ENCODE data around the gene TRPC6. TPM values are rescaled to one million over a fixed set of nuclear protein-coding genes. Genes with fewer than 3 reads are reported as not detected.

Gene TRPC6
- total RNA-seq, 1 donor from 2014 or later = 25.6 TPM

- H3K27ac ChIP-seq (ENCODE audit: low read depth, low read length) = no peak overlapping the region
- H3K9ac ChIP-seq (ENCODE audit: low read depth in 1 of 3, low read length in 3 of 3) = no peak overlapping the region
- H3K4me3 ChIP-seq (ENCODE audit: low read length in 3 of 3) = no peak overlapping the region
Measured at GRCh38 chr11:101528541-101528940, 55.3 kb downstream of the TRPC6 start.

GRCh38 chr11:101523634-101524260 is 60.1 kb downstream of the TRPC6 start:
- no peak overlapping the region for H3K9ac ChIP-seq (ENCODE audit: low read depth in 1 of 3, low read length in 3 of 3)
- no peaks in the 10 kb centered on the region for H3K27me3 ChIP-seq (ENCODE audit: control insufficient read depth in 3 of 3, insufficient read depth in 3 of 3, low read length in 3 of 3)
- H3K4me1 ChIP-seq (ENCODE audit: control insufficient read depth in 3 of 3, insufficient read depth in 3 of 3, low read length in 3 of 3) = no peaks in the 10 kb centered on the region
- H3K27ac ChIP-seq (ENCODE audit: low read depth, low read length) = no peak overlapping the region
- H3K4me3 ChIP-seq (ENCODE audit: low read length in 3 of 3) = no peak overlapping the region
- no peaks in the 10 kb centered on the region for H3K9me3 ChIP-seq (ENCODE audit: control insufficient read depth in 3 of 3, low read length in 3 of 3)
- no peaks in the 10 kb centered on the region for H3K36me3 ChIP-seq (ENCODE audit: control insufficient read depth in 3 of 3, insufficient read depth in 3 of 3, low read length in 3 of 3)

More at GRCh38 chr11:101528541-101528940, 55.3 kb downstream of the TRPC6 start:
- Histone ChIP-seq H3K9me3 (ENCODE audit: control insufficient read depth in 3 of 3, low read length in 3 of 3) (no peaks in the 10 kb centered on the region), H3K36me3 (ENCODE audit: control insufficient read depth in 3 of 3, insufficient read depth in 3 of 3, low read length in 3 of 3) (no peaks in the 10 kb centered on the region), H3K27me3 (ENCODE audit: control insufficient read depth in 3 of 3, insufficient read depth in 3 of 3, low read length in 3 of 3) (no peaks in the 10 kb centered on the region), H3K4me1 (ENCODE audit: control insufficient read depth in 3 of 3, insufficient read depth in 3 of 3, low read length in 3 of 3) (no peaks in the 10 kb centered on the region)

- H3K27ac ChIP-seq (ENCODE audit: low read depth, low read length) = no peak overlapping the region
- H3K9me3 ChIP-seq (ENCODE audit: control insufficient read depth in 3 of 3, low read length in 3 of 3) = no peaks in the 10 kb centered on the region
- no peaks in the 10 kb centered on the region for H3K27me3 ChIP-seq (ENCODE audit: control insufficient read depth in 3 of 3, insufficient read depth in 3 of 3, low read length in 3 of 3)
- no peaks in the 10 kb centered on the region for H3K4me1 ChIP-seq (ENCODE audit: control insufficient read depth in 3 of 3, insufficient read depth in 3 of 3, low read length in 3 of 3)
- H3K36me3 ChIP-seq (ENCODE audit: control insufficient read depth in 3 of 3, insufficient read depth in 3 of 3, low read length in 3 of 3) = no peaks in the 10 kb centered on the region
- H3K9ac ChIP-seq (ENCODE audit: low read depth in 1 of 3, low read length in 3 of 3) = no peak overlapping the region
- H3K4me3 ChIP-seq (ENCODE audit: low read length in 3 of 3) = no peak overlapping the region
Measured at GRCh38 chr11:101523193-101523592, 60.6 kb downstream of the TRPC6 start.

GRCh38 chr11:101521821-101522220 is 62.0 kb downstream of the TRPC6 start:
- H3K36me3 ChIP-seq (ENCODE audit: control insufficient read depth in 3 of 3, insufficient read depth in 3 of 3, low read length in 3 of 3) = no peaks in the 10 kb centered on the region
- no peak overlapping the region for H3K27ac ChIP-seq (ENCODE audit: low read depth, low read length)
- no peaks in the 10 kb centered on the region for H3K4me1 ChIP-seq (ENCODE audit: control insufficient read depth in 3 of 3, insufficient read depth in 3 of 3, low read length in 3 of 3)
- H3K4me3 ChIP-seq (ENCODE audit: low read length in 3 of 3) = no peak overlapping the region
- no peaks in the 10 kb centered on the region for H3K27me3 ChIP-seq (ENCODE audit: control insufficient read depth in 3 of 3, insufficient read depth in 3 of 3, low read length in 3 of 3)
- no peaks in the 10 kb centered on the region for H3K9me3 ChIP-seq (ENCODE audit: control insufficient read depth in 3 of 3, low read length in 3 of 3)
- H3K9ac ChIP-seq (ENCODE audit: low read depth in 1 of 3, low read length in 3 of 3) = no peak overlapping the region

GRCh38 chr11:101516546-101516945 is 67.3 kb downstream of the TRPC6 start:
- no peak overlapping the region for H3K27ac ChIP-seq (ENCODE audit: low read depth, low read length)
- H3K4me1 ChIP-seq (ENCODE audit: control insufficient read depth in 3 of 3, insufficient read depth in 3 of 3, low read length in 3 of 3) = no peaks in the 10 kb centered on the region
- no peak overlapping the region for H3K4me3 ChIP-seq (ENCODE audit: low read length in 3 of 3)
- H3K9ac ChIP-seq (ENCODE audit: low read depth in 1 of 3, low read length in 3 of 3) = no peak overlapping the region
- H3K36me3 ChIP-seq (ENCODE audit: control insufficient read depth in 3 of 3, insufficient read depth in 3 of 3, low read length in 3 of 3) = no peaks in the 10 kb centered on the region
- H3K27me3 ChIP-seq (ENCODE audit: control insufficient read depth in 3 of 3, insufficient read depth in 3 of 3, low read length in 3 of 3) = no peaks in the 10 kb centered on the region
- H3K9me3 ChIP-seq (ENCODE audit: control insufficient read depth in 3 of 3, low read length in 3 of 3) = no peaks in the 10 kb centered on the region

GRCh38 chr11:101511065-101511464 is 72.7 kb downstream of the TRPC6 start:
- H3K9ac ChIP-seq (ENCODE audit: low read depth in 1 of 3, low read length in 3 of 3) = no peak overlapping the region
- H3K27me3 ChIP-seq (ENCODE audit: control insufficient read depth in 3 of 3, insufficient read depth in 3 of 3, low read length in 3 of 3) = no peaks in the 10 kb centered on the region
- no peak overlapping the region for H3K27ac ChIP-seq (ENCODE audit: low read depth, low read length)
- H3K4me1 ChIP-seq (ENCODE audit: control insufficient read depth in 3 of 3, insufficient read depth in 3 of 3, low read length in 3 of 3) = no peaks in the 10 kb centered on the region
- H3K36me3 ChIP-seq (ENCODE audit: control insufficient read depth in 3 of 3, insufficient read depth in 3 of 3, low read length in 3 of 3) = no peaks in the 10 kb centered on the region
- H3K4me3 ChIP-seq (ENCODE audit: low read length in 3 of 3) = no peak overlapping the region
- H3K9me3 ChIP-seq (ENCODE audit: control insufficient read depth in 3 of 3, low read length in 3 of 3) = no peaks in the 10 kb centered on the region

GRCh38 chr11:101510591-101510990 is 73.2 kb downstream of the TRPC6 start:
- Histone ChIP-seq H3K36me3 (ENCODE audit: control insufficient read depth in 3 of 3, insufficient read depth in 3 of 3, low read length in 3 of 3) (no peaks in the 10 kb centered on the region), H3K27me3 (ENCODE audit: control insufficient read depth in 3 of 3, insufficient read depth in 3 of 3, low read length in 3 of 3) (no peaks in the 10 kb centered on the region), H3K4me1 (ENCODE audit: control insufficient read depth in 3 of 3, insufficient read depth in 3 of 3, low read length in 3 of 3) (no peaks in the 10 kb centered on the region), H3K27ac (ENCODE audit: low read depth, low read length) (no peak overlapping the region), H3K9ac (ENCODE audit: low read depth in 1 of 3, low read length in 3 of 3) (no peak overlapping the region), H3K9me3 (ENCODE audit: control insufficient read depth in 3 of 3, low read length in 3 of 3) (no peaks in the 10 kb centered on the region), H3K4me3 (ENCODE audit: low read length in 3 of 3) (no peak overlapping the region)

- H3K4me1 ChIP-seq (ENCODE audit: control insufficient read depth in 3 of 3, insufficient read depth in 3 of 3, low read length in 3 of 3) = no peaks in the 10 kb centered on the region
- no peak overlapping the region for H3K9ac ChIP-seq (ENCODE audit: low read depth in 1 of 3, low read length in 3 of 3)
- no peak overlapping the region for H3K27ac ChIP-seq (ENCODE audit: low read depth, low read length)
- no peaks in the 10 kb centered on the region for H3K9me3 ChIP-seq (ENCODE audit: control insufficient read depth in 3 of 3, low read length in 3 of 3)
- no peaks in the 10 kb centered on the region for H3K36me3 ChIP-seq (ENCODE audit: control insufficient read depth in 3 of 3, insufficient read depth in 3 of 3, low read length in 3 of 3)
- no peaks in the 10 kb centered on the region for H3K27me3 ChIP-seq (ENCODE audit: control insufficient read depth in 3 of 3, insufficient read depth in 3 of 3, low read length in 3 of 3)
- no peak overlapping the region for H3K4me3 ChIP-seq (ENCODE audit: low read length in 3 of 3)
Measured at GRCh38 chr11:101509922-101510321, 73.9 kb downstream of the TRPC6 start.

GRCh38 chr11:101508370-101508769 is 75.4 kb downstream of the TRPC6 start:
- Histone ChIP-seq H3K9me3 (ENCODE audit: control insufficient read depth in 3 of 3, low read length in 3 of 3) (no peaks in the 10 kb centered on the region), H3K27me3 (ENCODE audit: control insufficient read depth in 3 of 3, insufficient read depth in 3 of 3, low read length in 3 of 3) (no peaks in the 10 kb centered on the region), H3K9ac (ENCODE audit: low read depth in 1 of 3, low read length in 3 of 3) (no peak overlapping the region), H3K27ac (ENCODE audit: low read depth, low read length) (no peak overlapping the region), H3K4me1 (ENCODE audit: control insufficient read depth in 3 of 3, insufficient read depth in 3 of 3, low read length in 3 of 3) (no peaks in the 10 kb centered on the region), H3K36me3 (ENCODE audit: control insufficient read depth in 3 of 3, insufficient read depth in 3 of 3, low read length in 3 of 3) (no peaks in the 10 kb centered on the region), H3K4me3 (ENCODE audit: low read length in 3 of 3) (no peak overlapping the region)

- no peak overlapping the region for H3K4me3 ChIP-seq (ENCODE audit: low read length in 3 of 3)
- H3K4me1 ChIP-seq (ENCODE audit: control insufficient read depth in 3 of 3, insufficient read depth in 3 of 3, low read length in 3 of 3) = no peaks in the 10 kb centered on the region
- H3K27me3 ChIP-seq (ENCODE audit: control insufficient read depth in 3 of 3, insufficient read depth in 3 of 3, low read length in 3 of 3) = no peaks in the 10 kb centered on the region
- no peaks in the 10 kb centered on the region for H3K9me3 ChIP-seq (ENCODE audit: control insufficient read depth in 3 of 3, low read length in 3 of 3)
- H3K9ac ChIP-seq (ENCODE audit: low read depth in 1 of 3, low read length in 3 of 3) = no peak overlapping the region
- no peak overlapping the region for H3K27ac ChIP-seq (ENCODE audit: low read depth, low read length)
- no peaks in the 10 kb centered on the region for H3K36me3 ChIP-seq (ENCODE audit: control insufficient read depth in 3 of 3, insufficient read depth in 3 of 3, low read length in 3 of 3)
Measured at GRCh38 chr11:101498891-101499290, 84.9 kb downstream of the TRPC6 start.

Data from skeletal muscle tissue (tissue), 4 donors.